Measurements from ENCODE around the gene ST6GALNAC1.

The ST6GALNAC1 gene

GRCh38 chr17:76643553-76644148 lies at the start of gene ST6GALNAC1:
ST6GALNAC1 (minus strand) TSS chr17:76643757; CDS start chr17:76643638, 119 bp downstream.
- H3K4me3 Mint-ChIP-seq: no peak within 1 kb of the TSS
- H3K27ac Mint-ChIP-seq: no peak within 1 kb of the TSS
- peaks cover 12% of the 10 kb centered on the region for H3K9me3 Mint-ChIP-seq
- H3K36me3 Mint-ChIP-seq: peaks cover 5% of the 10 kb centered on the region
- no peak for ATAC-seq
- no peaks in the 10 kb centered on the region for H3K4me1 Mint-ChIP-seq
- peaks cover 47% of the 10 kb centered on the region for H3K27me3 Mint-ChIP-seq

- ATAC-seq: no peak
- peaks cover 14% of the 10 kb centered on the region for H3K4me1 Mint-ChIP-seq
- H3K27me3 Mint-ChIP-seq: peaks cover 36% of the 10 kb centered on the region
- no peaks in the 10 kb centered on the region for H3K36me3 Mint-ChIP-seq
- no peaks in the 10 kb centered on the region for H3K9me3 Mint-ChIP-seq
- H3K4me3 Mint-ChIP-seq: no peak overlapping the region
- no peak overlapping the region for H3K27ac Mint-ChIP-seq
Measured at GRCh38 chr17:76691379-76692191, 48.0 kb upstream of the ST6GALNAC1 start.

GRCh38 chr17:76690596-76691280 lies 47.2 kb upstream of the ST6GALNAC1 start:
- Mint-ChIP-seq H3K9me3 (no peaks in the 10 kb centered on the region), H3K27ac (no peak overlapping the region), H3K27me3 (peaks cover 30% of the 10 kb centered on the region), H3K4me1 (peaks cover 5% of the 10 kb centered on the region), H3K4me3 (no peak overlapping the region), H3K36me3 (no peaks in the 10 kb centered on the region)
- no peak for ATAC-seq

- no peaks in the 10 kb centered on the region for H3K4me1 Mint-ChIP-seq
- no peak for ATAC-seq
- H3K27ac Mint-ChIP-seq: no peak overlapping the region
- no peaks in the 10 kb centered on the region for H3K36me3 Mint-ChIP-seq
- peaks cover 32% of the 10 kb centered on the region for H3K27me3 Mint-ChIP-seq
- H3K4me3 Mint-ChIP-seq: no peak overlapping the region
- H3K9me3 Mint-ChIP-seq: no peaks in the 10 kb centered on the region
Measured at GRCh38 chr17:76689859-76690258, 46.3 kb upstream of the ST6GALNAC1 start.

GRCh38 chr17:76688165-76688622 lies 44.6 kb upstream of the ST6GALNAC1 start:
- Mint-ChIP-seq H3K27me3 (peaks cover 40% of the 10 kb centered on the region), H3K4me3 (no peak overlapping the region), H3K27ac (no peak overlapping the region), H3K4me1 (no peaks in the 10 kb centered on the region), H3K36me3 (no peaks in the 10 kb centered on the region), H3K9me3 (no peaks in the 10 kb centered on the region)
- ATAC-seq: no peak

- Mint-ChIP-seq H3K27me3 (peaks cover 40% of the 10 kb centered on the region), H3K9me3 (no peaks in the 10 kb centered on the region), H3K36me3 (no peaks in the 10 kb centered on the region), H3K4me1 (no peaks in the 10 kb centered on the region), H3K4me3 (no peak overlapping the region), H3K27ac (no peak overlapping the region)
- no peak for ATAC-seq
Measured at GRCh38 chr17:76687298-76688164, 44.0 kb upstream of the ST6GALNAC1 start.

GRCh38 chr17:76686538-76687297 lies 43.2 kb upstream of the ST6GALNAC1 start:
- no peaks in the 10 kb centered on the region for H3K36me3 Mint-ChIP-seq
- ATAC-seq: no peak
- H3K4me3 Mint-ChIP-seq: no peak overlapping the region
- no peaks in the 10 kb centered on the region for H3K9me3 Mint-ChIP-seq
- H3K27ac Mint-ChIP-seq: no peak overlapping the region
- H3K27me3 Mint-ChIP-seq: peaks cover 40% of the 10 kb centered on the region
- H3K4me1 Mint-ChIP-seq: no peaks in the 10 kb centered on the region

- H3K27me3 Mint-ChIP-seq: peaks cover 40% of the 10 kb centered on the region
- H3K4me1 Mint-ChIP-seq: no peaks in the 10 kb centered on the region
- no peak for ATAC-seq
- no peak overlapping the region for H3K27ac Mint-ChIP-seq
- no peak overlapping the region for H3K4me3 Mint-ChIP-seq
- H3K9me3 Mint-ChIP-seq: no peaks in the 10 kb centered on the region
- H3K36me3 Mint-ChIP-seq: no peaks in the 10 kb centered on the region
Measured at GRCh38 chr17:76685846-76686245, 42.3 kb upstream of the ST6GALNAC1 start.

GRCh38 chr17:76685366-76685765 lies 41.8 kb upstream of the ST6GALNAC1 start:
- Mint-ChIP-seq H3K36me3 (no peaks in the 10 kb centered on the region), H3K9me3 (no peaks in the 10 kb centered on the region), H3K4me3 (no peak overlapping the region), H3K27me3 (peaks cover 40% of the 10 kb centered on the region), H3K4me1 (no peaks in the 10 kb centered on the region), H3K27ac (no peak overlapping the region)
- no peak for ATAC-seq

- Mint-ChIP-seq H3K4me3 (no peak overlapping the region), H3K27me3 (peaks cover 40% of the 10 kb centered on the region), H3K36me3 (no peaks in the 10 kb centered on the region)
Measured at GRCh38 chr17:76684756-76685155, 41.2 kb upstream of the ST6GALNAC1 start.

GRCh38 chr17:76683921-76684745 lies 40.6 kb upstream of the ST6GALNAC1 start:
- Mint-ChIP-seq H3K4me1 (no peaks in the 10 kb centered on the region), H3K9me3 (no peaks in the 10 kb centered on the region), H3K27ac (no peak overlapping the region), H3K27me3 (peaks cover 40% of the 10 kb centered on the region), H3K4me3 (no peak overlapping the region), H3K36me3 (no peaks in the 10 kb centered on the region)
- no peak for ATAC-seq

More at GRCh38 chr17:76684756-76685155, 41.2 kb upstream of the ST6GALNAC1 start:
- H3K27ac Mint-ChIP-seq: no peak overlapping the region
- no peak for ATAC-seq
- no peaks in the 10 kb centered on the region for H3K9me3 Mint-ChIP-seq
- H3K4me1 Mint-ChIP-seq: no peaks in the 10 kb centered on the region

GRCh38 chr17:76683011-76683755 lies 39.6 kb upstream of the ST6GALNAC1 start:
- Mint-ChIP-seq H3K9me3 (no peaks in the 10 kb centered on the region), H3K4me3 (no peak overlapping the region), H3K36me3 (no peaks in the 10 kb centered on the region), H3K4me1 (no peaks in the 10 kb centered on the region), H3K27me3 (peaks cover 31% of the 10 kb centered on the region), H3K27ac (no peak overlapping the region)
- no peak for ATAC-seq

- H3K27ac Mint-ChIP-seq: no peak overlapping the region
- no peaks in the 10 kb centered on the region for H3K4me1 Mint-ChIP-seq
- H3K36me3 Mint-ChIP-seq: no peaks in the 10 kb centered on the region
- no peaks in the 10 kb centered on the region for H3K9me3 Mint-ChIP-seq
- no peak overlapping the region for H3K4me3 Mint-ChIP-seq
- peaks cover 23% of the 10 kb centered on the region for H3K27me3 Mint-ChIP-seq
- no peak for ATAC-seq
Measured at GRCh38 chr17:76682296-76682695, 38.7 kb upstream of the ST6GALNAC1 start.
